Measurements from ENCODE around the gene TRPT1. TPM values are rescaled to one million over a fixed set of nuclear protein-coding genes. Genes with fewer than 3 reads are reported as not detected.

The TRPT1 gene
- total and polyA plus RNA-seq, 3 donors from 2014 or later = 56.5 to 93.7 (median 65.4) TPM

GRCh38 chr11:64201543-64201942 is 24.4 kb downstream of the TRPT1 start:
- Histone ChIP-seq H3K27ac (no peak overlapping the region), H3K36me3 (ENCODE audit: low read depth, missing control alignments) (no peaks in the 10 kb centered on the region), H3K4me1 (peaks cover 4% of the 10 kb centered on the region), H3K27me3 (no peaks in the 10 kb centered on the region), H3K4me3 (no peak overlapping the region), H3K9me3 (no peaks in the 10 kb centered on the region)
- DNase-seq = no peak
- intact Hi-C loops (cut with DNase I; ENCODE audit: low total_unique reads) = loop anchor here (10.0 kb wide), 1 partner anchor 93 kb away; the partner anchor contains the start of gene KCNK4
- TF ChIP-seq CTCF (IDR thresholded peaks at IDR 0.05) = no peak
- TF ChIP-seq POLR2A (IDR thresholded peaks at IDR 0.05) = no peak
- 84 to 89% methylated on average over 3 of the region's 3 CpGs for WGBS, 2 donors

GRCh38 chr11:64198511-64198910 is 27.5 kb downstream of the TRPT1 start:
- TF ChIP-seq CTCF (IDR thresholded peaks at IDR 0.05) (no peak), POLR2A (IDR thresholded peaks at IDR 0.05) (no peak)
- intact Hi-C loops (cut with DNase I; ENCODE audit: low total_unique reads) = no loop called here

GRCh38 chr11:64196626-64197025 is 29.4 kb downstream of the TRPT1 start:
- intact Hi-C loops (cut with DNase I; ENCODE audit: low total_unique reads) = no loop called here
- Histone ChIP-seq H3K4me1 (no peaks in the 10 kb centered on the region), H3K27me3 (no peaks in the 10 kb centered on the region), H3K4me3 (no peak overlapping the region), H3K36me3 (ENCODE audit: low read depth, missing control alignments) (no peaks in the 10 kb centered on the region), H3K27ac (no peak overlapping the region), H3K9me3 (no peaks in the 10 kb centered on the region)
- DNase-seq = no peak
- WGBS, 2 donors = 76 to 89% methylated on average over 9 of the region's 9 CpGs
- TF ChIP-seq CTCF (IDR thresholded peaks at IDR 0.05) = no peak
- TF ChIP-seq POLR2A (IDR thresholded peaks at IDR 0.05) = no peak

More at GRCh38 chr11:64198511-64198910, 27.5 kb downstream of the TRPT1 start:
- WGBS, 2 donors = 100% methylated on average over 2 of the region's 2 CpGs
- no peak for DNase-seq
- H3K36me3 ChIP-seq (ENCODE audit: low read depth, missing control alignments) = no peaks in the 10 kb centered on the region
- no peak overlapping the region for H3K27ac ChIP-seq
- no peaks in the 10 kb centered on the region for H3K4me1 ChIP-seq
- H3K9me3 ChIP-seq = no peaks in the 10 kb centered on the region
- no peak overlapping the region for H3K4me3 ChIP-seq
- no peaks in the 10 kb centered on the region for H3K27me3 ChIP-seq

- Histone ChIP-seq H3K27me3 (no peaks in the 10 kb centered on the region), H3K4me3 (no peak overlapping the region), H3K36me3 (ENCODE audit: low read depth, missing control alignments) (no peaks in the 10 kb centered on the region), H3K4me1 (no peaks in the 10 kb centered on the region), H3K27ac (no peak overlapping the region), H3K9me3 (no peaks in the 10 kb centered on the region)
- TF ChIP-seq POLR2A (IDR thresholded peaks at IDR 0.05) (no peak), CTCF (IDR thresholded peaks at IDR 0.05) (no peak)
- intact Hi-C loops (cut with DNase I; ENCODE audit: low total_unique reads) = no loop called here
- WGBS, 2 donors = 93 to 98% methylated on average over 5 of the region's 5 CpGs
- no peak for DNase-seq
Measured at GRCh38 chr11:64192434-64192833, 33.6 kb downstream of the TRPT1 start.

GRCh38 chr11:64186492-64187165 is 39.4 kb downstream of the TRPT1 start:
- WGBS, 2 donors = 0 to 2% methylated on average over 21 to 24 of the region's 48 CpGs

More at GRCh38 chr11:64186492-64187165, 39.4 kb downstream of the TRPT1 start:
- Histone ChIP-seq H3K4me3 (no peak overlapping the region), H3K36me3 (ENCODE audit: low read depth, missing control alignments) (no peaks in the 10 kb centered on the region), H3K9me3 (no peaks in the 10 kb centered on the region), H3K27me3 (no peaks in the 10 kb centered on the region), H3K27ac (peak overlapping the region in 1 of 2 donors; percentile 95), H3K4me1 (peaks cover 25% of the 10 kb centered on the region)
- intact Hi-C loops (cut with DNase I; ENCODE audit: low total_unique reads) = no loop called here
- peak; percentile 58 for DNase-seq
- no peak for TF ChIP-seq CTCF (IDR thresholded peaks at IDR 0.05)
- no peak for TF ChIP-seq POLR2A (IDR thresholded peaks at IDR 0.05)

Measured in testis (tissue), 3 donors.